HG02840 (cell line): ENCODE data around the gene TAT.
"Not testable (repeated sequence)": the region's sequence is repeated elsewhere in the genome, so short reads cannot be mapped to it uniquely, and the experiment has no call there.

ENCODE experiments used
- ATAC-seq: cut with Tn5 transposase; IDR thresholded peaks from one replicate; pipeline ENCODE4 v1.9.1; 2021; ENCODE audit warnings: mild to moderate bottlenecking, moderate library complexity, moderate number of reproducible peaks; ENCODE audit not compliant: unreplicated experiment, low FRiP score

TAT gene

DNA sequence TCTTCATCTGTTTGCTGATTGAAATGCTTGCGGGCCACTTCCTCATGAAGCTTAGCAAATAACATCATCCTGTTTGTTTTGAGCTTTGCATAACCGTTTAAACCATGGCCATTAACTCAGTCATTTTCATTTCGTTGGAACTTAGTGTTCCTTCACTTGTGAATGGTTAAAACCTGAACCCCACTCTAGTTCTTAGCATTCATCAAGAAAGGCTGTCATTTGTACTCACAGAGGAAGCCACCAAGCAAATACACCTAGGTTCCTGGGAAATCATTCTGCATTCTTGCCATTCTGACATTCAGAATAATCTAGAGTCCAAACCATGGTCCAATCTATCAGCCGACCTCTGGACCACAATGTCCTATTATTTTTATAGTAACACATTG is 8.4 kb upstream of the TAT start:
- no peak for ATAC-seq

DNA sequence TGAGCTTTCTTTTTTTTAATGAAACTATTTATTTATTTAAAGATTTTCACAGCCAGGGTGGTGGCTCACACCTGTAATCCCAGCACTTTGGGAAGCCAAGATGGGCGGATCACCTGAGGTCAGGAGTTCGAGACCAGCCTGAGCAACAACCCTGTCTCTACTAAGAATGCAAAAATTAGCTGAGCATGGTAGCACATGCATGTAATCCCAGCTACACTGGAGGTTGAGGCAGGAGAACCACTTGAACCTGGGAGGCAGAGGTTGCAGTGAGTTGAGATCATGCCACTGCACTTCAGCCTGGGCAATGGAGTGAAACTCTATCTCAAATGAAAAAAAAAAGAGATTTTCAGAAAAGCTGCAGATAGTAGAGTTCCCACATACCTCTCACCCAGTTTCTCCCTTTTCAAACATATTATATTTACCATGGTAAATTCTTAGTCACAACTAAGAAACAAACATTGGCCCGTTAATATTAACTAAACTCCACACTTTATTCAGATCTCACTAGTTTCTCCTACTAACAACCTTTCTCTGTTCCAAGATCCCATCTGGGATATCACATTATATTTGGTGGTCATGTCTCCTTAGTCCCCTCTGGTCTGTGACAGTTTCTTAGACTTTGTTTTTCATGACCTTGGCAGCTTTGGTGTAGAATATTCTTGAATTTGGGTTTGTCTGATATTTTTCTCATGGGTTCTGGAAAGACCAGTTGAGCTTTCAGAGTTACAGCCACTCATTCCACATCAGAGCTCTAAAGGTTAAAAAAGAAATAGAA is 7.8 kb upstream of the TAT start:
- no peak for ATAC-seq

DNA sequence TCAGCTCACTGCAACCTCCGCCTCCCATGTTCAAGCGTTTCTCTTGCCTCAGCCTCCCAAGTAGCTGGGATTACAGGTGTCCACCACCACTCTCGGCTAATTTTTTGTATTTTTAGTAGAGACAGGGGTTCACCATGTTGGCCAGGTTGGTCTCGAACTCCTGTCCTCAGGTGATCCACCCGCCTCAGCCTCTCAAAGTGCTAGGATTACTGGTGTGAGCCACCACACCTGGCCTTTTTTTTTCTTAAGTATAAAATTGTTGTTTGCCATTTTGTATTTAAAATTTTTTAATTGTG is 5.6 kb upstream of the TAT start:
- ATAC-seq = not testable (repeated sequence)

DNA sequence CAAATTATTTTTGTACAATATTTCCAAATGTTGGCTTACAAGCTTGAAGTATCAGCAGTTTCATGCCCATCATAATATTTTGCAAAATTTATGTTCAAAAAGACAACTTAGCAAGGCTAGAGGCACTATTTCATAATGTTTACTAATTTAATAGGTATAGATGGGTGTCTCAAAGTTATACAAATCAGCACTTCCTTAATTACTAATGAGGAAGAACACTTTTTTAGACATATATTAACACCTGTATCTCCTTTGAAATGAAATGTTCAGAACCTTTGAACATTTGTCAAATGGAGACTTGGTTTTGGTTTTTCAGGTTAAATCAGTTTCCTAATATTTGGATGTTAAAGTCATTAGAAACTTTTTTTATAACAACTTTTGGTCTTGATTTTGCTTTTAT is 2.2 kb downstream of the TAT start:
- no peak for ATAC-seq

DNA sequence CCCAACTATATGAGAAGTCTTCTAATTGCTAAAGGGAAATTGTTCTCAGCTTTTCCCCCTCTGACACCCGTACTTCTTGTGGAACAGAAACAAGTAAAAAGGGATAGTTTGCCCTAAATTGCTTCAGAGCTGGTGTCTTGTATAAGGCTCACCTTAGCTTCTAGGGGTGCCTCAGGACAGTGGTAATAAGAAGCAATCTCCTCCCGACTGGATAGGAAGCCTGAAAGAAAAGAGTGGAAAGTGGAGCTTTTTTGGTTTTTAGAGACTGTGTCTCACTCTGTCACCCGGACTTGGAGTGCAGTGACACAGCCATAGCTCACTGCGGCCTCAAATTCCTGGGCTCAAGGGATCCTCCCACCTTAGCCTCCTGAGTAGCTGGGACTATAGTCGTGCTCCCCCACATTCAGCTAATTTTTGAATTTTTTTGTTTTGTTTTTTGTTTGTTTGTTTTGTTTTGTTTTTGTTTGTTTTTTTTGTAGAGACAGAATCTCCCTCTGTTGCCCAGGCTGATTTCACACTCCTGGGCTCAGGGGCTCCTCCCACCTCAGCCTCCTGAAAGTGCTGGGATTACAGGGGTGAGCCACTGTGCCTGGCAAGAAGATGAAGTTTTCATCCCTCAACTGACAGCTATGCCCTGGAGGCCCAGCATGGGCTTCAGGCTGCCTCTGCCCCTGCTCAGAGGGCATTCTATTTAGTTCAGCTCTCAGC is 3.4 kb downstream of the TAT start:
- ATAC-seq = no peak

DNA sequence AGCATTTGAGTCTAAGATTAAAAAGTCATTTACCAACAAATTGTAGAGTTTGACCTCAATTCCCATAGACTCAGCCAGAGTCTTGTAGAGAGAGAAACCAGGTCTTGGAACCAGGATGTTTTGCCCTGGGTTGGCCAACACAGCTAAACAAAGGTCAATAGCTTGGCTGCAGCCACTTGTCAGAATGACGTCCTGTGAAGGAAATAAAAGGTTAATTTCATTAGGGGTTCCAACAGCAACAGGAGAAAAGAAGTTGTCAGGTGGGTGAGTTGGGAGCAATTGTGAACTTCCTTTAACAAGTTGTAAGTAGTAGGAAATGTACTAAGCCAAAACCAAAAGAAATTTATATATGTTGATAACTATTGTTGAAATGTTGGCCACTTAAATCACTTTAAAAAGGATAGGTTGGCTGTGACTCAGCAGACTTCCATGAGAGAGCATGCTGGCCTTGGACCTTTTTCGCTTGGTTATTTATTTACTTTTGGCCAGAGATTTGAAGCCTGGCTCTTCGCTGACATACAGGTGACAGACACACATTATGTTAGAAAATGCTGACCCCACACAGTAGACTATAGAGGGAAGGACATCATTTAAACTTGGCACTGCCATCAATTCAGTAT is 4.3 kb downstream of the TAT start:
- ATAC-seq = no peak

DNA sequence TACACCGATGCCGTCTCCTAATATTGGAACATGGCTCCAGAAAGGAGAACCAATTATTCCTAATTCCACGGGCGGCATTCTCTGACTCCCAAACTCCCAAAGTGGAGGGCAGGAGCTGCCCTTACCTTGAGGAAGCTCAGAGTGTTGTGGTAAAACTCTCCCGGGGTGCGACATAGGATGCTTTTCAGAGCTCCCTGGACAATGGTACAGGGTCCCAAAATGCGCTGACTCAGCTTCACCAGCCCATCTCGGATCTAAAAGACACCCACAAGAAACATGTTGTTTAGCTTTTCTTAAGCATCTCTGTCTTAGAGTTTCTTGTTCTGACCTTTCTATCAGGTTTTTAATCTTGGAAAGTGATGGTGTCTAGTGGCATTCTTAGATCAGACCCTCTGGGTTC is 6.7 kb downstream of the TAT start:
- ATAC-seq = no peak

DNA sequence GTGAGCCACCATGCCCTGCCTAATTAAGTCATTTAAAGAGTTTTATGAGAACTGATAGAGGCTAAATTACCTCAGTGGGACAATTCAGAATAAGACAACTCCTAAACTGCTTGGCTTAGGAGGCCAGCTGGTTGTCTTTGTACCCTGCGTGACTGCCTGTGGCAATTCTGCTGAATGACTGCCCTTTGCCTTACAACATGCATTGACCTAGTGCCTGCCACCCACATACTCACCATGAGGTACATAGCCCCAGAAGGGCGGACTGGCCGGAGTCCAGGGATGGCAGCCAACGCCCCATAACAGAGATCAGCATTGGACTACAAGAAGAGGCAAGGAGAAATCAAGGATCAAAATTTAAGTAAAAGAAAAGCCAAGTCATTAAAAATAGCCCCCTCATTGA is 7.3 kb downstream of the TAT start:
- ATAC-seq = no peak

DNA sequence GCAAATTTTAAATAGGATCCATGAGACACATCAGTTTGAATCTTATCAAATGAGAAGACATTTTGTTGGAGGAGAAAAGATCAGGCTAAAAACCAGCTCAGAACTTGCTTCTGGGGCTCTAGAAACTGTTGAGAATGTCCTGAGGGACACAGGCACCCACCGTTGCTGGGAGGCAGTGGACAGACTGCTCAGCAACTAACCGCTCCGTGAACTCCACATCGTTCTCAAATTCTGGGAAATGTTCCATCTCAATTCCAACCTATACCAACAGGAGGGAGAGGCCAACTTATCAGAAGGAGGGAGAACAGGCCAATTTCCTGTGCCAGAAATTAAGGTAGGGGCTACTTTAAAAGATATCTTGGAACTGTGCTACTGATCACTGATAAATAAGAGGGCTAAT is 8.3 kb downstream of the TAT start:
- no peak for ATAC-seq

DNA sequence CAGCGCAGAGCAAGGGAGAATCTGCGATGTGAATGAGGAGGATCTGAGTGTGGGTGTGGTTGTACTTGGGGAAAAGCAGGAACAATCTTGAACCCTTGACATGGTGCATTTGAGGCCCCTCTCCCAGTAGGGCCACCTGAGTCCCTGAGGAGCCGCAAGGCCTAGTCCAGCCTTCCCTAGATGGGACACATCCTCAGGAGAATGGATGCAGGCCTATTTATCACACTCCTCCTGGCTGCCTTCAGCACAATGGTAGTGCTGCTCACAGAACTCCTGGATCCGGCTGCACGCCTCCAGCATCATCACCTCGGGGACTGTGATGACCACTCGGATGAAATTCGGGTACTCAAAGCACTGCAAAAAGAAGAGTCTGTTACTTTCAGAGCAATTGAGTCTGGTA is 9.0 kb downstream of the TAT start:
- no peak for ATAC-seq

DNA sequence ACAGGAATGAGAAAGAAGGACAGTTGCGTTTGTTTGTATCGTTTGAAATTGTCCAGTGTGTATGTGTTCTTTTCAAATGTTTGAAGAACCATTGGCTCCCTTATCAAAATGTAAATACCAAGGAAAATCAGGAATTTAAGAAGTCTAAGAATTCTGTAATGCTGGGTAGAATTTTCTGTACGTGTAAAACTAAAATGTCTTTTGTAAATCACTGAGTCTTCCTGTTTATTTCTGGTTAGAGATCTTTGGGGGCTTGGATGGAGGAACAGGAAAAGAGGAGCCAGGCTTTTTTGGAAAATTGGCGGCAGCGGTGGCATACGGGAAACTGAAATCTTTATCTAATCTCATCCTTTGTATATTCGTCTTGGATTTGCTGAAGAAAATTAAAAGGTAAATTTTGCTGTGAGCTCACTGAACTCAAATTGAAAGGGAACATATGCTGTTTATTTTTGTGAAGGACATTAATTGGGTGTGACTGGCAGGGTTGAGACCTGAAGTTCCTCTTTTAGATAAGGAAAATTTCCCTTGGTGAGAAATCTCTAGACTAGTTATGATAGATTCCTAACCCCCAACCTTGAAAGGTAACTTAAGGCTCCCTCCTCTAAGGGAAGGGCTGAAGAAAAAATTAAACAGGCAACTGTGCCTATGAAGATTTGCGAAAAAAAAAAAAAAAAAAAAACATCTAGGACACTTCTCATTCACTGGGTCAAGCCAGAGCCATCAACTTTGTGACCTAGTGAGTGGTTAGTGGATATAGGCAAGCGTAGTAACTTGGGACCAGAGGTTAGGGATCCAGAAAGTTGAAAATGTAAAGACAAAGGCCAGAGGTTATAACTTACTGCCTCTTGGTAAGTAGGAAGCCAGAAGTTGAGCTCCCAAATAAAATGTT is 10.8 kb downstream of the TAT start:
- ATAC-seq = no peak

DNA sequence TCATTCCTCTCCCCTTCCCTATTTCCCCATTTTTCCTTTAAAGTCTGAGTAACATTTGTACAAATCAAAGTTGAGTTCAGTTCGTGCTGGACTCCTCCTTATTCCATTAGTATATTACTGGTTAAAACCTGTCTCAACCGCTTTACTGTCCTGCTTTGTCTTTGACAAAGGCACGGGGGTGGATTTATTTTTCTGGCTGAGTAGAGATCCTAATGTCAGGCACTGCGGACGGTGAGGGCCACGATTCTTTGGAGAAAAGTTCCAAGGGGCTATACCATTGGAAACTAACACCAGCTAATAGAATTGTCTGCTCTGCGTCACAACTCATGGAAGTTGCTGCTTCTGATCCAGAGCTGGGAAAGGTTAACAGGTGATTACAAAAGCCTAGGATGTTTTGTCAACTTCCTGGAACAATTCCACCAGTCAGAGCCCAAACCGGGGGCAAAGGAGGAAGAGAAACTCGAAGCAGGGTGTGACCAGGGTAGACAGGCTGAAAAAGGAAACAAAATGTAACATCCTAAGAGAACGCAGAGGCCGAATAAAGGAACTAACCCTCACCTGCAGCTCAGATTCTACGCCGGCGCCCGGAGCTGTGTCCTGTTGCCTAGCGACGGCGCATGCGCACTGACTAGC is 12.4 kb downstream of the TAT start:
- ATAC-seq = peak; percentile 4

DNA sequence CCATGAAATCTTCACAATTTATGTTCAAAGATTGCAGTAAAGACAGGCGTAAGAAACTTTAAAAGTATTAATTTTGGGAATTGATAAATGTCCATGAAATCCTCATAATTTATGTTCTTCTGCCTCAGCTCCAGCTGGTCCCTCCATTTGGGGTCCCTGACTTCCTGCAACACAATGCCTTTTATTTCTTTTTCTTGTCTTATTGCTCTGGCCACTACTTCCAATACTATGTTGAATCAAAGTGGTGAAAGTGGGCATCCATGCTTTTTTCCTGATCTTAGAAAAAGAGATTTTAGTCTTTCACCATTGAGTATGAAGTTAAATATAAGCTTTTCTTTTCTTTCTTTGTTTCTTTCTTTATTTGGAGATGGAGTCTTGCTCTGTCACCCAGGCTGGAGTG is 14.3 kb downstream of the TAT start:
- ATAC-seq = no peak

DNA sequence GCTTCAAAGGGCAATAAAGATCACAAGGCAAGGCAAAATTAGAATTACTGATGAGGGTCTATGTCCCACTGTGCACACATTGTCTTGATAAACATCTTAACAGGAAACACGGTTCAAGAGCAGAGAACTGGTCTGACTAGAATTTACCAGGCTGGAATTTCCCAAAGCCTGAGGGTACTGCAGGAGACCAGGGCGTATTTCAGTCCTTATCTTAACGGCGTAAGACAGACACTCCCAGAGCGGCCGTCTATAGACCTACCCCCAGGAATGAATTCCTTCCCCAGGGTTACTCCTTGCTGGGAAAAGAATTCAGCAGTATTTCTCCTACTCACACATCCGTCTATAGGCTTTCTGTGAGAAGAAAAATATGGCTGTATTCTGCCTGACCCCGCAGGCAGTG is 15.0 kb downstream of the TAT start:
- ATAC-seq = not testable (repeated sequence)

DNA sequence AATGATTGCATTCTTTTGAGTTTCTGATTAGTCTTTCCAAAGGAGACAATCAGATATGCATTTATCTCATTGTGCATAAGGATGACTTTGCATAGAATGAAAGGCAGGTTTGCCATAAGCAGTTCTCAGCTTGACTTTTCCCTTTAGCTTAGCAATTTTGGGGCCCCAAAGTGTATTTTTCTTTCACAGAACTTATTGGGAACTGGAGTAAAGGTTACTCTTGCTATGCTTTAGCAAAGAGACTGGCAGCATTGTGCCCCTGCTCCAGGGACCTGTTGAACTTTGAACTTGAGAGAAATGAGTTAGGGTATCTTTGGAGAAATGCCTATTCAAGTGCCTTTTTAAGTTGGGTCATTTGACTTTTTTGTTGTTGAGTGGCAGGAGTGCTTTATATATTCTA is 17.0 kb downstream of the TAT start:
- ATAC-seq = no peak

DNA sequence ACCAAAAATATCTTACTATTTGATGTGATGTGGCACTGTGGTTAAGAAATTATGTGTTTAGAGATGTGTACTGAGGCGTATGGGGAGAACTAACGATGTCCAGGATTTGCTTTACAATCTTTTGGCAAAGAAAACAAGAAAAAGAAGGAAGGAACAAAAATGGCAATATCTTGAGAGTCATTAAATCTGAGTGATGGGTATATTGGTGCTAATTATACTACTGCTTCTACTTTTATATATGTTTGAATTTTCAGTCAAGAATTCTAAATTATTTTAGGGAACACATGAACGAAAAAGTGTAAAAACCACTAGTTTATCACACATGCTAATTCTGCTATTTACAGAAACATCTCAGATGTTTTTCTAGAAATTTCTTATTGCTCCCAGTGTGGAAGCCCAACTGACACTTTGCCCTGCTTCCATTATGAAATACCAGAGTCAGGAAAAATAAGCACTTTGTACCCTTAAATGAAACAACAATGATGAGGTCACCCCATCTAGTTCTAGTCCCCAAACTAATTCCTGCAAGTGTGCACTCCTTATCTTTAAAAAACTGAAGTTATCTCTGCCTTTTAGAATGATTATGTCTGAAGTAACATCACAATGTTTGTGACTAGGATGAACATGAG is 18.8 kb downstream of the TAT start:
- ATAC-seq = no peak

DNA sequence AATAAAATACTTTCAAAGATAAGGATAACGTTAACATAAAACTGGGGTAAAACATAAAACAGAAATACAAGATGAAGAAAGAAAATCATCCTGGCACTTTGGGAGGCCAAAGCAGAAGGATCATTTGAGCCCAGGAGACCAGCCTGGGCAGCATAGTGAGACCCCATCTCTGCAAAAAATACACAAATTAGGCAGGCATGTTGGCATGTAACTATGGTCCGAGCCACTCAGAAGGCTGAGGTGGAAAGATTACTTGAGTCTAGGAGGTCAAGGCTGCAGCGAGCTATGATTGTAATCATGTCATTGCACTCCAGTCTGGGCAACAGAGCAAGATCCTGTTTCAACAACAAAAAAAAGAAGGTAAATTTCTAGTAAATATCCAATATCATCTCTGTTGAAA is 19.6 kb downstream of the TAT start:
- ATAC-seq = no peak

DNA sequence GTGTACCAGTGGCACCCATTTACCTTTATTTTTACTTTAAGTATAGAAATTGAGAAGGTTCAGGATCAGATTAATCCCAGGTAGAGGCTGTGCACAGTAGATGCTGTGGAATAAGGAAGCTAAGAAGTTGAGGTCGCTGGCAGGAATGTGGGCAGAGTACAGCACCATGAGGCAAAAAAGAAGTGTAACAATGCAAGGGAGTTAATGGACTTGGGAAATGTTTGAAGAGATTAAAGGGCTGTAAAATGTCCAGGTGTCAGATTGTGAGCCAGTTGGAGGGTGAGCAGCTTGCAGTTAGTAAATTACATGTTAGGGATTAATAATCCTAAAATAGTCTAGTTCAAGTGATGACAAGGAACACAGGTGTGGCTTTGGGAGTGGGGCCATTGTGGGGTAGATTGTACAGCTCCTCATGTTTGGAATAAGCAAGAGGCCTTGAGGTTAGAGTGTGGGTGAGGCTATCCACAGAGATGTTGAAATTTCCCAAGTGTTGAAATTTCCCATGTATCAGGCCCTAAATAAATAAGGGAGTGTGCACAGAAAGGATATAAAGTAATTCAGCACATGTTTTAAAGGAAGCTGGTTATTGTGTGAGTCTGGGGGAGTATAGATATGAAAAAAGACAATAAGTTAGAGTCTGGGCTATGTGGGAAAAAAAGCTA is 21.5 kb downstream of the TAT start:
- no peak for ATAC-seq

DNA sequence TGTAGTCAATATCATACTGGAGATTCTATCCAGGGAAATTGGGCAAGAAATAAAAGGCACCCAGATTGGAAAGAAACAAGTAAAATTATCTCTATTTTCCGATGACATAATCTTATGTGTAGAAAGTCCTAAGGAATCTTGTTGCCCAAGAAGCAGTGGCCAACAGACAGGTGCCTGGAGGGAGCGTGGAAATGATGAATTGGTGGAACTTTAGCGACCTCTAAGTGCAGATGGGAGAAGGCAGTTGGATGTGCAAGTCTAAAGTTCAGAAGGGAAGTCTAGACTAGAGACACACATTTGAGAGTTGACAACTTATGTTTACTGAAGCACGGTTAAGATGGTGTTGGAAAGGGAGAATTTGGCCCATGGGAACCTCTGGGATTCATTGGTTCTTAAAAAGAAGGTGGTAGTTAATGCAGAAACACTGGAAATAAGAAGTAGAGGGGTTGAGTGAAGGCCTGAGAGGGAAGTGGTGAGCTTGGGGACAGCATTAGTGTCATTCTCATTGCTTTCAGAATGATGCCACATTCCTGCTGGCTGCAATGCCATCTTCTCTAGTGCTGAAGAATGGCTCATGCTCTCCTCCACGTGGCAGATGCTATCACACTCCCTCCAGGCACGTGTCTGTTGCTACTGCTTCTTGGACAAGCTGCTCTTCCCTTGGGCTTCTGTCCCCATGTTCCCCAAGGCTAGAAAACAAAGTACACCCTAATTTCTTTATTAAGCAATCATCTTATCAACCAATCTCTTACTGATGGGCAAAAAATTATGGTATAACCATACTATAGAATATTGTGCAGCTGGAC is 24.0 kb downstream of the TAT start:
- ATAC-seq = no peak
